Inflammatory macrophage treated with lipopolysaccharide for 4 hours (primary cell): ENCODE data around the gene TNFSF11.

Experiments
- DNase-seq: peaks from one replicate; pipeline ENCODE4 v3.0.0-alpha.2; 2020

Gene TNFSF11

DNA sequence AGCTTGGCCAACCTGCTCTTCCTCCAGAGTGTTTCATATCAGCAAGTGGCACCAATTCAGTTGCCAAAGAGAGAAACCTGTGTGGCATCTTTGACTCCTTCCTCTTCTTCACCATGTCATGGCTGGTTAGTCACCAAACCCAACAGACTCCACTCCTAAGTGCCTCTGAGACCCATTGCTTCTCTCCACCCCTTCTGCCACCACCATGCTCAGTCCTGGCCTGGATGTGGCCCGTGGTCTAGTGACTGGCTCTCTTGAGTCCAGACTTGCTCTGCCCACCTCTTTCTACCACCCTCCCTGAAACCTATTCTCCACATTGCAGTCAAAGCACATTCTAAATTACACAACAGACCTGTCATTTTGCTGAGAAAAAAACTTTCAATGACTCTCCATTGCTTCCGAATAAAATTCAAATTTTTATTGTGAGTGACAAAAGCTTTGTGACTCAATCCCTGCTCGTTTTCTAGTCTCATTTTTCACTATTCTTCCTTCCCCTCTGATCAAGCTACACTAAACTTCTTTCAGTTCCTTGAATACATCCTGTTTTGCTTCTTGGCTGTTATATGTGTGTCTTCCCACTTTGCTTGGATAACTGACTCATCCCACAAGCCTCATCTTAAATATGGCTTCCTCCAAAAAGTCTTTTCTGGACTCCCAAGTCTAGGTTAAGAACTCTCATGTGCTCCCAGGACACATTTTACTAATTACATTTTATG lies 12.0 kb upstream of the TNFSF11 start:
- peak; percentile 74 for DNase-seq

DNA sequence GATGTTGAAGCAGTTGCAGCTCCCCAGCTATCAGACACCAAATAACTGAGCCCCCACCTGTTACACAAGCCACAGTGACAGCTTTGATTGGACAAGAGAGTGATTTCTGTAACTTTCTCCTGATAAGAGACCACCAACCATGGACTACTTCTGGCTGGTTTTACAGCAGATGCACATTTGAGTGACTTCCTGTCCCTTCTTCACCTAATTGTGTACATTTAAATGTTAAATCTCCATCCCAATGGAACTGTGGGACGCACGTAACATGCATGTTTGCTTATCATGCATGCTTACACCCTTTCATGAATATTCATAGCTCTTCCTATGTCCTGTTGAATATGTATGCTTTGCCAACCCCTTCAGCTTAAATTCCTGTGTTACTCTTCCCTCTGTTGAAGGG lies 6.0 kb upstream of the TNFSF11 start:
- no peak for DNase-seq

GRCh38 chr13:42569576-42570344 lies 4.2 kb upstream of the TNFSF11 start:
- DNase-seq, result peak; percentile 62

- no peak for DNase-seq
Observed at GRCh38 chr13:42571895-42572294, 2.1 kb upstream of the TNFSF11 start.

- DNase-seq, result peak; percentile 8
Observed at GRCh38 chr13:42574435-42575311, 721 bp downstream of the TNFSF11 start.

- DNase-seq, result no peak
Observed at GRCh38 chr13:42575938-42576337, 2.0 kb downstream of the TNFSF11 start.

DNA sequence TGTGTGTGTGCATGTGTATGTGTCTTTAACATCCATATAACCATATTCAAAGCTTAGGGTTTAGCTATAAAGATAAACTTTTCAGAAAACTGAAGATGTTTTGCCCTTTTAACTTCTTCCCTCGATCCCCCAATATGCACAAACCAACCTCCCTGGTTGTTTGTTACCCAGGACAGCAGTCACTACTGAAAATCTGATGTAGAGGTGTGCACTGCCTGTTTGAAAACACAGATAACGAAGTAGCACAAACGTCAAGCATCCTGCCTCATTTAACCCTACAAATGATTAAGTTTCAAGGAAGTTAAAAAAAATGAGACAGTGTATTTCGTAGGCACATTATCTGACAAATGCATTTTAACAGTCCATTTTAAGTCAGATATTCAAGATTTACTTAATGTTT lies 3.6 kb downstream of the TNFSF11 start:
- no peak for DNase-seq

- DNase-seq, result no peak
Observed at GRCh38 chr13:42580644-42581043, 6.7 kb downstream of the TNFSF11 start.

GRCh38 chr13:42581427-42581826 lies 7.5 kb downstream of the TNFSF11 start:
- DNase-seq, result no peak

GRCh38 chr13:42591602-42592001 lies 17.6 kb downstream of the TNFSF11 start:
- DNase-seq, result no peak

- no peak for DNase-seq
Observed at GRCh38 chr13:42592915-42593900, 19.3 kb downstream of the TNFSF11 start.

- peak; percentile 57 for DNase-seq
Observed at GRCh38 chr13:42594481-42595252, 20.7 kb downstream of the TNFSF11 start.

- DNase-seq, result no peak
Observed at GRCh38 chr13:42595253-42595571, 21.3 kb downstream of the TNFSF11 start.

DNA sequence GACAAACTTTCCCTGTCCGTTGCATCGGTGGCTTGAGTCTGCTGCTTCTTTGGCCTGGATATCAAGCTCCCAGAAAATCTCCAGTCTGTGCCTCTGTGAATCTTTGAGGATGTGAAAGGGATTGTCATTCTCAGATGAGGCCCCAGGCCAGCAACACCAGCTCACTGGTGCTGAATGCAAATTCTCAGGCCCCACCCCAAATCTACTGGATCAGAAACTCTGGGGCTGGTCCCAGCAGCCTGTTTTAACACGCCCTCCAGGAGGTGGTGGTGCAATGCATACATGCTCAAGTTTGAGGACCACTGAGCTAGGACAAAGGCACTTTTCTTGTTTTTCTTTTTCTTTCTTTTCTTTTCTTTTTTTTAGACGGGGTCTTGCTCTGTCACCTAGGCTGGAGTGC lies 23.6 kb downstream of the TNFSF11 start:
- no peak for DNase-seq

GRCh38 chr13:42600943-42601342 lies 27.0 kb downstream of the TNFSF11 start:
- DNase-seq, result no peak

GRCh38 chr13:42602906-42603305 lies 29.0 kb downstream of the TNFSF11 start:
- no peak for DNase-seq

- DNase-seq, result no peak
Observed at GRCh38 chr13:42603571-42603970, 29.6 kb downstream of the TNFSF11 start.

DNA sequence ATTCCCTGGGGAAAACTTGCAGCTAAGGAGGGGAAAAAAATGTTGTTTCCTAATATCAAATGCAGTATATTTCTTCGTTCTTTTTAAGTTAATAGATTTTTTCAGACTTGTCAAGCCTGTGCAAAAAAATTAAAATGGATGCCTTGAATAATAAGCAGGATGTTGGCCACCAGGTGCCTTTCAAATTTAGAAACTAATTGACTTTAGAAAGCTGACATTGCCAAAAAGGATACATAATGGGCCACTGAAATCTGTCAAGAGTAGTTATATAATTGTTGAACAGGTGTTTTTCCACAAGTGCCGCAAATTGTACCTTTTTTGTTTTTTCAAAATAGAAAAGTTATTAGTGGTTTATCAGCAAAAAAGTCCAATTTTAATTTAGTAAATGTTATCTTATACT lies 33.6 kb downstream of the TNFSF11 start:
- no peak for DNase-seq

- no peak for DNase-seq
Observed at GRCh38 chr13:42610649-42611048, 36.7 kb downstream of the TNFSF11 start.

- no peak for DNase-seq
Observed at GRCh38 chr13:42611086-42611779, 37.3 kb downstream of the TNFSF11 start.
